Body of pancreas (tissue), 4 donors: Measurements from ENCODE around the gene CSNK1A1L. TPM values are rescaled to one million over a fixed set of nuclear protein-coding genes. Genes with fewer than 3 reads are reported as not detected.

Source experiments
- ATAC-seq: fragments of 150-250 bp; one replicate; pipeline ENCODE4 v1.9.1; 2016
- DNase-seq, 4 donors: peaks; one replicate each; pipeline ENCODE4 v3.0.0-alpha.2; 2019
- H3K27ac ChIP-seq, 4 donors: fragments of 200-600 bp; sonication (generic); 1 replicate in 3 of 4; 2 replicates in 1 of 4; pipeline versions ENCODE4 v1.5.1 to v1.6.1; 2016 to 2019; ENCODE audit warnings: mild to moderate bottlenecking in 1 of 4, mixed read lengths in 1 of 4, moderate library complexity in 1 of 4
- H3K27me3 ChIP-seq, 2 donors: fragments of 200-600 bp; sonication (generic); one replicate each; pipeline ENCODE4 v1.6.0; 2016; ENCODE audit warnings: mild to moderate bottlenecking in 1 of 2
- H3K36me3 ChIP-seq, 2 donors: fragments of 200-600 bp; sonication (generic); replicated peaks in 1 of 2; 2 replicates each; pipeline ENCODE4 v1.5.1; 2016; ENCODE audit warnings: low read depth in 2 of 2; ENCODE audit not compliant: insufficient read depth in 1 of 2
- H3K4me1 ChIP-seq: fragments of 200-600 bp; sonication (generic); one replicate; pipeline ENCODE4 v1.6.0; 2016
- H3K4me3 ChIP-seq, 2 donors: fragments of 200-600 bp; sonication (generic); 1 replicate in 1 of 2; 2 replicates in 1 of 2; pipeline ENCODE4 v1.5.1; 2016 to 2019
- H3K9me3 ChIP-seq, 3 donors: fragments of 200-600 bp; sonication (generic); 1 replicate in 2 of 3; 2 replicates in 1 of 3; pipeline ENCODE4 v1.5.1; 2016
- POLR2A ChIP-seq, 3 donors: fragments of 450-650 bp; IDR thresholded peaks; one replicate each; pipeline ENCODE4 v1.6.1; 2016; ENCODE audit warnings: antibody characterized with exemption in 3 of 3, mild to moderate bottlenecking in 2 of 3
- WGBS, 2 donors: methylation state at CpG; one replicate each; pipeline ENCODE4 v1.1.5; 2017; 5-methylcytosine and 5-hydroxymethylcytosine counted together
- intact Hi-C: fragments of 100-400 bp; cut with DNase I; formaldehyde crosslinking; loops from one replicate; pipeline ENCODE4 v1.15.1; 2023
- total RNA-seq, 2 donors: library from RNA; depleted of rRNA; stranded (reverse); fragments of >200 nt; gene quantifications; one replicate each; pipeline ENCODE4 v1.1.0, GENCODE V29; 2016
- TF ChIP-seq, protein P1 (sequence below), 7 experiments: fragments of 450-650 bp in 4 of 7; fragments of 200-600 bp in 3 of 7; sonication (generic) in 3 of 7; IDR thresholded peaks; one replicate each; pipeline ENCODE4 v1.5.1; 2016 to 2019; ENCODE audit warnings: antibody characterized with exemption in 7 of 7

The CSNK1A1L gene
- total RNA-seq, 2 donors from 2014 or later: not detected

DNA sequence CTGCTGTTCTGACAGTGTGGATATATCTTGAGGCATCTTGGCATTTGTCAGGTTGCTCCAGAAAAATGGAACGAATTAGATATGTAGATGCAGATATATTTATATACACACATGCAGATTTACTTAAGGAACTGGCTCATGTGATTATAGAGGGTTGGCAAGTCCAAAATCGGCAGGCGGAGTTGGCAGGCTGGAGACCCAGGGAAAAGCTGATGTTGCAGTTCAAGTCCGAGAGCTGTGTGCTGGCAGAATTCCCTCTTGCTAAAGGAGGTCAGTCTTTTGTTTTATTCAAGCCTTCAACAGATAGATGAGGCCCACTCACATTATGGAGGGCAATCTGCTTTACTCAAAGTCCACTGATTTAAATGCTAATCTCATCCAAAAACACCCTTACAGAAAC lies 24.4 kb upstream of the CSNK1A1L start:
- ATAC-seq: no peak
- Histone ChIP-seq H3K36me3 (no peaks in the 10 kb centered on the region), H3K4me1 (peaks cover 11% of the 10 kb centered on the region), H3K9me3 (no peaks in the 10 kb centered on the region), H3K27me3 (no peaks in the 10 kb centered on the region), H3K4me3 (no peak overlapping the region), H3K27ac (no peak overlapping the region)
- WGBS, 2 donors: 73 to 79% methylated on average over 4 of the region's 4 CpGs
- intact Hi-C loops: no loop called here
- TF ChIP-seq, protein P1, sequence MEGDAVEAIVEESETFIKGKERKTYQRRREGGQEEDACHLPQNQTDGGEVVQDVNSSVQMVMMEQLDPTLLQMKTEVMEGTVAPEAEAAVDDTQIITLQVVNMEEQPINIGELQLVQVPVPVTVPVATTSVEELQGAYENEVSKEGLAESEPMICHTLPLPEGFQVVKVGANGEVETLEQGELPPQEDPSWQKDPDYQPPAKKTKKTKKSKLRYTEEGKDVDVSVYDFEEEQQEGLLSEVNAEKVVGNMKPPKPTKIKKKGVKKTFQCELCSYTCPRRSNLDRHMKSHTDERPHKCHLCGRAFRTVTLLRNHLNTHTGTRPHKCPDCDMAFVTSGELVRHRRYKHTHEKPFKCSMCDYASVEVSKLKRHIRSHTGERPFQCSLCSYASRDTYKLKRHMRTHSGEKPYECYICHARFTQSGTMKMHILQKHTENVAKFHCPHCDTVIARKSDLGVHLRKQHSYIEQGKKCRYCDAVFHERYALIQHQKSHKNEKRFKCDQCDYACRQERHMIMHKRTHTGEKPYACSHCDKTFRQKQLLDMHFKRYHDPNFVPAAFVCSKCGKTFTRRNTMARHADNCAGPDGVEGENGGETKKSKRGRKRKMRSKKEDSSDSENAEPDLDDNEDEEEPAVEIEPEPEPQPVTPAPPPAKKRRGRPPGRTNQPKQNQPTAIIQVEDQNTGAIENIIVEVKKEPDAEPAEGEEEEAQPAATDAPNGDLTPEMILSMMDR (IDR thresholded peaks at IDR 0.05): no peak
- TF ChIP-seq POLR2A (IDR thresholded peaks at IDR 0.05): no peak
- DNase-seq: no peak

DNA sequence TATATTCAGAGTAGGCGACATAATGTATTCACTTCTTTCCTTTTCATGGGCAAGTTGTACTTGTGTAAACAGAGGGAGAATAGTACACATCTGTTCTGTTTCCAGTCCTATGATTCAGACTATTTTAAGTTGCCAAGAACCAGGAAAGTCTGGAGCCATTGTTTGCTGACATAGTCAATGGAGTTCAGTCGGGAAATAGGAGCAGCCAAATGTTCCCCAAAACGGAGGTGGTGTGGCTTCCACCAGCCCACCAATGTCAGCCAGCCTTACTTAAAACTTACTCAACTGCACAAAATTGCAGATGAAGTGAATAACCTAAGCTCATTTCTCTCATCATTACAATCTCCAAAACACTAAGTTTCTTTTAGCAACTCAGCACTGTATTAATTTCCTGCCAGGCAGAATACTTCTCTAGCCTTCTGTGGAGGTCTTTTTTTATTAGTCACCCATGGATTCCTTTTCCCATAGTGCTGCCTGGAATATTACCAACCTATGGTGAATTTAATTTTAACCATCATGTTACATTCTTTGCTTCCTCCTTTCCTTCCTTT lies 22.3 kb upstream of the CSNK1A1L start:
- TF ChIP-seq, protein P1 (IDR thresholded peaks at IDR 0.05): no peak
- TF ChIP-seq POLR2A (IDR thresholded peaks at IDR 0.05): no peak
- H3K36me3 ChIP-seq: no peaks in the 10 kb centered on the region
- no peak overlapping the region for H3K4me3 ChIP-seq
- 14 to 26% methylated on average over 3 of the region's 3 CpGs for WGBS, 2 donors
- peak; percentile 96 for ATAC-seq
- DNase-seq: peak in 2 of 4 donors; percentile 24 to 34
- peaks cover 11% of the 10 kb centered on the region for H3K4me1 ChIP-seq
- H3K27ac ChIP-seq: peak overlapping the region in 2 of 4 donors; percentile 44
- H3K27me3 ChIP-seq: no peaks in the 10 kb centered on the region
- H3K9me3 ChIP-seq: no peaks in the 10 kb centered on the region
- intact Hi-C loops: no loop called here

DNA sequence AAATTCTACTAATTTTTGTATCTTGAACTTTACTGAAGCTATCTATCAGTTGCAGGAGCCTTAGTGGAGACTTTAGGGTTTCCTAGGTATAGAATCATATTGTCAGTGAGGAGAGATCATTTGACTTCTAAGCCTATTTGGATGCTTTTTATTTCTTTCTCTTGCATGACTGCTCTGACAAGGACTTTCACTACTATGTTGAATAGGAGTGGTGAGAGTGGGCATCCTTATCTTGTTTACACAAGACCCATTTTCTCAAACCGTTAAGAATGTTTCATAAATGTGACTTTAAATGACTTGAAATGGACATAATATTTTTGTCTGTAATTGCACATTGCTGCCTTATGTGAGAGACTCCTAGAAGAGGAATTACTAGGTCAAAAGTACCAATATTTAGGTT lies 17.9 kb upstream of the CSNK1A1L start:
- no peaks in the 10 kb centered on the region for H3K9me3 ChIP-seq
- 8 to 17% methylated on average over 1 of the region's 1 CpG for WGBS, 2 donors
- DNase-seq: no peak
- H3K27ac ChIP-seq: no peak overlapping the region
- TF ChIP-seq, protein P1 (IDR thresholded peaks at IDR 0.05): no peak
- TF ChIP-seq POLR2A (IDR thresholded peaks at IDR 0.05): no peak
- no peak overlapping the region for H3K4me3 ChIP-seq
- intact Hi-C loops: no loop called here
- H3K4me1 ChIP-seq: peaks cover 11% of the 10 kb centered on the region
- H3K27me3 ChIP-seq: no peaks in the 10 kb centered on the region
- ATAC-seq: no peak
- no peaks in the 10 kb centered on the region for H3K36me3 ChIP-seq

DNA sequence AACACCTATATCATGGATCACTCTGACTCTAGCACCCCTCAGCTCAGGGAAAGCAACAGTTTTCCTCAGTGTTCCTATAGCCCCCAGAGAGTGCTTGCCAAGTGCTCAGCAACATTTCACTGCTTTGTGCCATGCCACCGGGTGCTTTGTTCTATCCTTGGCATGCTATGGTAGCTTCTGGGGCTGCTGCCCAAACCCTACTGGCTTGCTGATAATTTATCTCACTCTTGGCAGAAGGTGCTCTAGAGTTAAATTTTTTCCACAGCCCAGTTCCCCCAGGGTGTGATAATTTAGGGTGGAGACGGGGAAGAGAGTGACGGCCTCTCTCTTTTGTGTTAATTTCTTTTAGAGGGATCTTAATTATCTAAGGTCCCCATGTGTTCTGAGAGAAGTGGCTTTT lies 12.6 kb upstream of the CSNK1A1L start:
- WGBS, 2 donors: 7 to 13% methylated on average over 3 of the region's 3 CpGs
- Histone ChIP-seq H3K27me3 (no peaks in the 10 kb centered on the region), H3K4me3 (no peak overlapping the region), H3K27ac (no peak overlapping the region), H3K9me3 (no peaks in the 10 kb centered on the region), H3K4me1 (peaks cover 6% of the 10 kb centered on the region), H3K36me3 (no peaks in the 10 kb centered on the region)
- no peak for TF ChIP-seq POLR2A (IDR thresholded peaks at IDR 0.05)
- TF ChIP-seq, protein P1 (IDR thresholded peaks at IDR 0.05): no peak
- ATAC-seq: no peak
- intact Hi-C loops: no loop called here
- peak in 2 of 4 donors; percentile 5 to 38 for DNase-seq

DNA sequence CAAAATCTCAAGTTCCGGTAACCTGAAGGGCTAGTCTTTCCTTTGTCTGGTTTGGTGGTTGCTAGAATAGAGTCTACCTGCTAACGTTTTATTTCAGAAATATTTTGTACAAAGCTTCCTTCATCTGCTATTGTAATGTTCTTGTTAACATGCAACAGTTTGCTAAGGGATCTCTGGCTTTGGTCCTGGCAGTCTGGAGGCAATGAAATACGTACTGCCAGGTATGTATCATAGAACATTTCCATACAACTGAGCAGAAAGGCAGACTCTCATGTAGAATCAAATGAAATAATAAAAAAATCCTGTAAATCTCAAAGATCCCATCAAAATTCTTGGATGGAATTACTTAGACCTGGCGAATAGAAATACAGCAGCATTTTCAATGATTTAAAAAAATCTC lies 8.8 kb upstream of the CSNK1A1L start:
- TF ChIP-seq, protein P1 (IDR thresholded peaks at IDR 0.05): no peak
- no peak for TF ChIP-seq POLR2A (IDR thresholded peaks at IDR 0.05)
- DNase-seq (no peak), ATAC-seq (no peak)
- Histone ChIP-seq H3K4me3 (no peak overlapping the region), H3K36me3 (no peaks in the 10 kb centered on the region), H3K4me1 (peaks cover 6% of the 10 kb centered on the region), H3K9me3 (no peaks in the 10 kb centered on the region), H3K27me3 (no peaks in the 10 kb centered on the region), H3K27ac (no peak overlapping the region)
- intact Hi-C loops: no loop called here
- 70 to 76% methylated on average over 4 of the region's 4 CpGs for WGBS, 2 donors
